HEK293 (cell line): Measurements from ENCODE around the gene SUN3.

Source experiments
- AEBP2 ChIP-seq: fragments of 450-650 bp; formaldehyde crosslinking; IDR thresholded peaks from 2 replicates; pipeline ENCODE4 v1.5.1; 2016; ENCODE audit warnings: missing biosample characterization, missing genetic modification characterization, borderline replicate concordance
- CTCF ChIP-seq: fragments of 450-650 bp; formaldehyde crosslinking; IDR thresholded peaks from 2 replicates; pipeline ENCODE4 v1.5.1; 2016; ENCODE audit warnings: missing biosample characterization, missing genetic modification characterization
- GLI4 ChIP-seq: fragments of 450-650 bp; formaldehyde crosslinking; IDR thresholded peaks from 2 replicates; pipeline ENCODE4 v1.5.1; 2016; ENCODE audit warnings: missing biosample characterization, missing genetic modification characterization
- REST ChIP-seq: fragments of 450-650 bp; formaldehyde crosslinking; IDR thresholded peaks from 2 replicates; pipeline ENCODE4 v1.5.1; 2016; ENCODE audit warnings: missing biosample characterization, missing genetic modification characterization
- YY1 ChIP-seq: fragments of 450-650 bp; formaldehyde crosslinking; IDR thresholded peaks from 2 replicates; pipeline ENCODE4 v1.5.1; 2018; ENCODE audit warnings: missing biosample characterization, missing genetic modification characterization
- ZBTB21 ChIP-seq: fragments of 450-650 bp; formaldehyde crosslinking; IDR thresholded peaks from 2 replicates; pipeline ENCODE4 v1.5.1; 2017; ENCODE audit warnings: missing biosample characterization, missing genetic modification characterization
- ZFP3 ChIP-seq: fragments of 450-650 bp; formaldehyde crosslinking; IDR thresholded peaks from 2 replicates; pipeline ENCODE4 v1.5.1; 2016; ENCODE audit warnings: low read depth, missing biosample characterization, missing genetic modification characterization
- ZNF350 ChIP-seq: fragments of 450-650 bp; formaldehyde crosslinking; IDR thresholded peaks from 2 replicates; pipeline ENCODE4 v1.5.0; 2017; ENCODE audit warnings: missing biosample characterization, mild to moderate bottlenecking, missing genetic modification characterization
- ZNF423 ChIP-seq: fragments of 450-650 bp; formaldehyde crosslinking; IDR thresholded peaks from 2 replicates; pipeline ENCODE4 v1.5.1; 2016; ENCODE audit warnings: missing biosample characterization, missing genetic modification characterization
- ZNF513 ChIP-seq: fragments of 450-650 bp; IDR thresholded peaks from 2 replicates; pipeline ENCODE4 v1.5.1; 2018; ENCODE audit warnings: missing biosample characterization, missing genetic modification characterization
- ZNF518A ChIP-seq: fragments of 450-650 bp; formaldehyde crosslinking; conservative IDR thresholded peaks from 2 replicates; pipeline ENCODE4 v1.5.1; 2016; ENCODE audit warnings: low read depth, missing biosample characterization, missing genetic modification characterization
- ZNF747 ChIP-seq: fragments of 450-650 bp; formaldehyde crosslinking; IDR thresholded peaks from 2 replicates; pipeline ENCODE4 v1.5.1; 2016; ENCODE audit warnings: missing biosample characterization, missing genetic modification characterization

GRCh38 chr7:48011323-48011722, 17.6 kb downstream of the SUN3 start:
- TF ChIP-seq ZNF513: no peak
- no peak for TF ChIP-seq ZNF350 (tag by site-specific recombination)
- no peak for TF ChIP-seq CTCF (tag by site-specific recombination)
- no peak for TF ChIP-seq AEBP2 (tag by site-specific recombination)
- no peak for TF ChIP-seq ZNF747 (tag by site-specific recombination)
- TF ChIP-seq ZFP3 (tag by site-specific recombination): no peak
- TF ChIP-seq ZNF423 (tag by site-specific recombination): no peak
- TF ChIP-seq YY1 (tag by site-specific recombination): no peak
- no peak for TF ChIP-seq ZBTB21 (tag by site-specific recombination)
- TF ChIP-seq ZNF518A (tag by site-specific recombination): no peak
- no peak for TF ChIP-seq GLI4
- TF ChIP-seq REST (tag by site-specific recombination): no peak
